GM12892 (cell line): ENCODE measurements around the gene BABAM2.
"Not testable (repeated sequence)": the region's sequence is repeated elsewhere in the genome, so short reads cannot be mapped to it uniquely, and the experiment has no call there.

Experiments
- DNase-seq: peaks from one replicate; pipeline ENCODE4 v3.0.0; 2011; ENCODE audit not compliant: insufficient read length
- FAIRE-seq: peaks from 2 replicates; lab custom pipeline; 2011; peaks lifted over from hg19 to GRCh38; lab: Jason Lieb, UNC
- POLR2A ChIP-seq: IDR thresholded peaks from 2 replicates; pipeline ENCODE4 v1.6.1; 2011; ENCODE audit warnings: low read depth, low read length, control low read depth
- POLR2AphosphoS5 ChIP-seq: IDR thresholded peaks from 2 replicates; pipeline ENCODE4 v1.6.1; 2011; ENCODE audit warnings: low read depth, low read length, control low read depth
- TAF1 ChIP-seq: IDR thresholded peaks from 2 replicates; pipeline ENCODE4 v1.6.1; 2011; ENCODE audit warnings: low read depth, mild to moderate bottlenecking, control low read depth, low read length, borderline replicate concordance

BABAM2 gene

DNA sequence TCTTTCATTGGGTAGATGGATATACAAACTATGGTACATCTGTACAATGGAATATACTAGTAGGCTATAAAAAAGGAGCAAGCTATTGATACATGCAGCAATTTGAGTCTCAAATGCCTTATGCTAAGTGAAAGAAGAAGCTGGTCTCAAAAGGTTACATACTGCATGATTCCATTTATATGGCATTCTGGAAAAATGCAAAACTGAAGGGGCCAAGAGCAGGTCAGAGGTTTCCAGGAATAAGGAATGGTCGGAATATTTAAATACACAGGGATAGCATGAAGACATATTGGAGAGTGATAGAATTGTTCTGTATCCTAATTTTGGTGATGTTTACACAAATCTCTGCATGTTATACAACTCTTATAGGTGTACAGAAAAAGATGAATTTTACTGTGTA is 85.8 kb downstream of the BABAM2 start:
- FAIRE-seq (no peak), DNase-seq (no peak)
- TF ChIP-seq TAF1 (no peak), POLR2AphosphoS5 (no peak), POLR2A (no peak)

DNA sequence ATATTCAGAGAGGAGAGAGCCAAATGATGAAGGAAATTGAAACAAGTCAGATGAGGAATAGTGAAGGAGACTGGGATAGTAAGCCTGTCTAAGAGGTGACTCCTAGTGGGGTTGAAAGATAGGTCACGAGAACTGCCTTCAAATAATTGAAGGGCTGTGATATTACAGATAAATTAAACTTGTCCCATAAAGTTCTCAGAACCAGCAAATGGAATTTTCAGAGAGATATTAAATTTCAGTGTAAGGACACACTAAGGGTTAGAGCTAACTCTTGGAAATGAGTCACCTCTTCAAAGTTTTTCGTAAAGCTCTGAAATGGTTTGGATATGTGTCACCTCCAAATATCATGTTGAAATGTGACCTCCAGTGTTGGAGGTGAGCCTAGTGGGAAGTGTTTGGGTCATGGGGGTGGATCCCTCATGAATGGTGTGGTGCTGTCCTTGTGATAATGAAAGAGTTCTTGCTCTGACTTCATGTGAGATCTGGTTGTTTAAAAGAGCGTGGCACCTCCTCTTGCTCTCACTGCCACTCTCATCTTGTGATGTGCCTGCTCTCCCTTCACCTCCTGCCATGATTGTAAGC is 87.3 kb downstream of the BABAM2 start:
- no peak for DNase-seq
- no peak for FAIRE-seq
- TF ChIP-seq POLR2A, result no peak
- TF ChIP-seq POLR2AphosphoS5, result no peak
- no peak for TF ChIP-seq TAF1

DNA sequence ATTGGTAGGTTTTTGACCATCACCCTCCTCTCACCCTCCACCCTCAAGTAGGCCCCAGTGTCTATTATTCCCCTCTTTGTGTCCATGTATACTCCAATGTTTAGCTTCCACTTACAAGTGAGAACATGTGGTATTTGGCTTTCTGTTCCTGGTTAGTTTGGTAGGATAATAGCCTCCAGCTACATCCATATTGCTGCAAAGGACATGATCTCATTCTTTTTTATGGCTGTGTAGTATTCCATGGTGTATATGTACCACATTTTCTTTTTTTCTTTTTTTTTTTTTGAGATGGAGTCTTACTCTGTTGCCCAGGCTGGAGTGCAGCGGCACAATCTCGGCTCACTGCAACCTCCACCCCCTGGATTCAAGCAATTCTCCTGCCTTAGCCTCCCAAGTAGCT is 88.2 kb downstream of the BABAM2 start:
- DNase-seq, FAIRE-seq: not testable (repeated sequence)

DNA sequence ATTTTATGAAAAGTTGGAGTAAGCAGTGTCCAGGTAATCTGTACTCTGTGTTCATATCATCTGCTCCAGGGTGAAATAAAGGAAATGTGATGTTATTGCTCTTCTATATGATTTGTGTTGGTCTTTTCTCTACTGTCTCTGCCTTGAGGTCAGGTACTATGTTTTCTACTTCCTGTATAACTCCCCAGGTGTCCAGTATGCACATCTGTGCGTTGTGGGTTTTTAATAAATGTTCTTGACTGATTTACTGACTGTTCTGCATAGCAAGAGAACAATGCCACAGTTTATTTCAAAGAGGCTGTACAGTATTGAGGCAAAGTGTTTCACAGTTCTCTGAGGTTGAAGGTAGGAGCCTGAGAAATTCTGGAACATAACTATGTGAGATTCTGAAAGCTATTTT is 89.7 kb downstream of the BABAM2 start:
- no peak for DNase-seq
- no peak for FAIRE-seq
- TF ChIP-seq POLR2A, result no peak
- no peak for TF ChIP-seq POLR2AphosphoS5
- TF ChIP-seq TAF1, result no peak

DNA sequence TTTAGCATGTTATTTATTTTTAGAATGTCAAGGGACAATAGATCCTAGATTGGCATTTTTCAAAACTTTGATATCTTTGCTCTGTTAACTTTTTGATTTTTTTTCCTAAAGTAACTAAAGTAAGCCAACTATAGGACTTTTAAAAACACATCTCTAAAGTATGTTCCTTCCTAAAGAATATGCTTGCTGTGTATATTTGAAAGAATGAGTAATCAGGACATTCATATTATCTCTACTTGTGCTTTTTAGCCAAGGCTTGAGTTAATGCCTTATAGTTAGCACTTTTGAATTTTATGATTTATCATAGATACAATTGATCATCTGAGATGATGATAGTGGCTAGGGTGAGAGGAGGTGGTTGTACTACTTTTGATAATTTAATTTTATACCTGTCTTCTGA is 93.6 kb downstream of the BABAM2 start:
- TF ChIP-seq TAF1 (no peak), POLR2AphosphoS5 (no peak), POLR2A (no peak)
- FAIRE-seq, result no peak
- no peak for DNase-seq

DNA sequence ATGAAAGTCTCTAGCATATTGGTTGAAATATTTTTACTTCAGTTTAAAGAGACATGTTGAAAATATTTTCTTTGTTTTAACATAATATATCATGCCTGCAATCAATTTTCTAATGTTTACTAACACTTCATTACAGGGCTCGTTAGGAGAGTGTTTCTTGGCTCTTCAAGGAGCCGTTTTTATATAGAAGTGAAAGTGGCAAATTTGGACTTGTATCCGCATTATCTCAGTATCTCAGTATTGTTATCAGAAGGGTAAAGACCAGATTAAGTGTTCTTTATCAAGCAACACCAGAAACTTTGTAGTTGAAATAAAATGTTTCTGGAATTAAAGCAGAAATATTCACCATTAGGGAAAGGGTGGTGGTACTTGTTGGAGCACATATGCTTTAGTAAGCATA is 97.8 kb downstream of the BABAM2 start:
- no peak for TF ChIP-seq TAF1
- FAIRE-seq, result no peak
- DNase-seq, result no peak

DNA sequence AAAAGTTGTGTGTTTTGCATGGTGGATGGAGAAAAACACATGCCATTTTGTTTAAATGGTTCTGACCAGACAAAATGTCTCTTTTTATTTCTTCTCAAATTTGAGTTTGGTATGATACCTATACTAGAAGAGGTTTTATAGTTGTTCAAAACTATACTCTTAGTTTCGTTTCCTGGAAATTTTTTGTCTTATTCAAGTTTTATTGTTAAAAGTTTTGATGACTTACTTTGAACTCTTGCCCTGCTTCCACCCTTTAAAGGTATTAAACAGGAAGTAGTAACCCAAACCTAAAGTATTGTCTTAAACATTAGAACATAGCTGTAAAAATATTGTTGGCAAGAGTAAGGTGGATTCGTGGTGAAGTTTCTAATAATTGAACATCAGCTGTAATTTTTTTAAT is 98.2 kb downstream of the BABAM2 start:
- FAIRE-seq (no peak), DNase-seq (no peak)
- TF ChIP-seq TAF1, result no peak
- TF ChIP-seq POLR2A, result no peak
- no peak for TF ChIP-seq POLR2AphosphoS5

DNA sequence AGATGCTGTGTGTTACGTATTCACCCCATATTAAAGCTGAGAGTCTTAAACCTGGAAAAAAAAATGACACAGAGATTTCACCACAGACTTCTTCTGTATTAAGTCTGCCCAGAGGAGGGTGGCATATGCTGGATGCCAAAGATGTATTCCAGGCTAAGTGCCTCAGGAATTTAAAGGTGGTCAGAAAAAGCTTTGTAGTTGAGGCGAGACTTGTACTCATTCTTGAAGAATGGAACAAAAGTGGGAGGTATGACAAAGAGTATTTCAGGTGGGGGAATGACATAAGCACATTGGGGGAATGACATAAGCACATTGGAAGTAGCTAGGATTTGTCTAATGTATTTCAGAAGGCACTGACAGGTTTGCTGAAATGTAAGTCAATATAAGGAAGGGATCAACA is 98.6 kb downstream of the BABAM2 start:
- FAIRE-seq (no peak), DNase-seq (no peak)
- no peak for TF ChIP-seq POLR2A
- no peak for TF ChIP-seq POLR2AphosphoS5
- no peak for TF ChIP-seq TAF1

DNA sequence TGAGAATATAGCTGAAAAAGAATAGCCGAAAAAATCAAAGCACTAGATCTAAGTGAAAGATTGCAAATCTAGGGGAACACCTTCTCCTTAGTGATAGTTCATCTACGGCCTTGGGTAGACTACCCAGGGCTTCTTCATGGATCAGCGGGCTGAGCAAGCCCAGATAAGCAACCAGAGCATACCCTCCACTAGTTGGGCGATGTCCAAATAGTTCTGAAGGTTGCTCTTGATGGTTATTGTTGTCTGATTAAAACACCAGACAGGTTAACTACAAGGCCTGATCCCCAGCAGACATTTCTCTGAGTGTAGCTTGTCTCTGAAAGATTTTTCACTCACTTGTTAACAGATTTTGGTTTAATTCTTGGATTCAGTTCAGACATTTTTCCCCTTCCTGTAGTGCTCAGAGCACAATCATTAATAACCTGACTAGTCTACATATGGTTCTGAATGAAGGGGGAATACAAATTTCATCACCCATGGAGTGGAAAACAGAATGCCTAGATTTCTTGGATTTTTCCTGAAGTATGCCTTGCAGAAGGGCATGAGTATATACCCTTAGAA is 99.6 kb downstream of the BABAM2 start:
- DNase-seq, result no peak
- no peak for FAIRE-seq
- TF ChIP-seq POLR2AphosphoS5 (no peak), POLR2A (no peak), TAF1 (no peak)

DNA sequence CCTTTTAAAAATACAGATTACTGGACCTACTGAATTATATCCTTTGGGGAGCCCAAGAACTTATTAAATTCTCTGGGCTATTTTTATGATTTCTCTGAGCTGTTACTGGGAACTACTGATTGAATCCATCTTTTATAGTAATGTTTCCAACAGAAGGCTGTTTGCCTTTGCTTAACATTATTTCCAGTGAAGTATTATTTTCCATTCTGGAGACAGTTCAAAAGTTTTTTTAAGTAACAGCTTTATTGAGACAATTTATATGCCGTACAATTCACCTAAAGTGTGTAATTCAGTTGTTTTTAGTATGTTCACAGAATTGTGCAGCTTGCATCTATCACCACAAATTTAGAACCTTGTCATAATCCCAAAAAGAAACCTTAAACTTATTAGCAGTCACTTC is 100.6 kb downstream of the BABAM2 start:
- no peak for FAIRE-seq
- no peak for DNase-seq
- TF ChIP-seq POLR2A (no peak), POLR2AphosphoS5 (no peak), TAF1 (no peak)

DNA sequence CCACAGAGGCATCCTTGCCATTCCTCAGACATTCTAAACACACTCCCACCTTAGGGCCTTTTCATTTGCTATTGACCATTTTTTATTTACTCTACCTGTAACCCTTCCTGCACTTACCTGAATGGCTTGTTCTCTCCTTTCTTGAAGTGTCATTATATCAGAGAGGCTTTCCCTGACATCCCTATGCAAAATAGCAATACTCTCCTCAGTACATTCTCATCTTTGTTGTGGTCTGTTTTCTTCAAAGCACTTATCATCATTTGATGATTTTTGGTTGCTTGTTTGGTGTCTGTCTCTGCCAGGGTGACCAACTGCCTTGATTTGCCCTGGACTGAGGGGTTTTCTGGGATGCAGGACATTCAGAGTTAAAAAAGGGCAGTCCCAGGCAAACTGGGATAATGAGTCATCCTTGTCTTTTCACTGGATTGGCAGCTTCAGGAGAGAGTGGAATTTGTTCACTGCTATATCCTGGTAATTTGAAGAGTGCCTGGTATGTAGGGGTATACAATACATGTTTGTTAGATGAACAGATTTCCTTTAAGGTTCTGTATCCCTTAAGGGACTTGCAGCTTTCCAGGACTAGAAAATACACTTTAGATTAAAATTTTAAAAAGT is 102.4 kb downstream of the BABAM2 start:
- DNase-seq, result no peak
- TF ChIP-seq POLR2A (no peak), POLR2AphosphoS5 (no peak), TAF1 (no peak)
- peak; percentile 14 for FAIRE-seq

DNA sequence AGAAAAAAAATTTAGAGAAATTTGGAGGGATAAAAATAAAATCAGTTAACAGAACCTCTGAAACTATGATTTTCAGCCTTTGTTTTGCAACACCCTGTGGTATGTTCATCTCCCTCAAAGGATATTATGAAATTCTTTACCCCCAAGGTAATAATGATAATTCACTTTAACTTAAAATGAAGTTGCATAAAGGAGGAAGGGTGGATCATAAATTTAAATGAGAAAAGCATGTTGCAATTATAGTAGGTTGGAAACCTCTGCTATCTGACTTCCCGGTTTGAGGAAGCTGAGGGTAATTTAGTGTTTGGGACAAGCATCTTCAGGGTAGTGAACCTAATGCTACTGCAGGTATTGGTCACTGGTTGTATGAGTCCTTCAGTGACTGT is 102.9 kb downstream of the BABAM2 start:
- no peak for DNase-seq
- no peak for FAIRE-seq
- TF ChIP-seq POLR2AphosphoS5, result no peak
- TF ChIP-seq POLR2A, result no peak
- no peak for TF ChIP-seq TAF1

DNA sequence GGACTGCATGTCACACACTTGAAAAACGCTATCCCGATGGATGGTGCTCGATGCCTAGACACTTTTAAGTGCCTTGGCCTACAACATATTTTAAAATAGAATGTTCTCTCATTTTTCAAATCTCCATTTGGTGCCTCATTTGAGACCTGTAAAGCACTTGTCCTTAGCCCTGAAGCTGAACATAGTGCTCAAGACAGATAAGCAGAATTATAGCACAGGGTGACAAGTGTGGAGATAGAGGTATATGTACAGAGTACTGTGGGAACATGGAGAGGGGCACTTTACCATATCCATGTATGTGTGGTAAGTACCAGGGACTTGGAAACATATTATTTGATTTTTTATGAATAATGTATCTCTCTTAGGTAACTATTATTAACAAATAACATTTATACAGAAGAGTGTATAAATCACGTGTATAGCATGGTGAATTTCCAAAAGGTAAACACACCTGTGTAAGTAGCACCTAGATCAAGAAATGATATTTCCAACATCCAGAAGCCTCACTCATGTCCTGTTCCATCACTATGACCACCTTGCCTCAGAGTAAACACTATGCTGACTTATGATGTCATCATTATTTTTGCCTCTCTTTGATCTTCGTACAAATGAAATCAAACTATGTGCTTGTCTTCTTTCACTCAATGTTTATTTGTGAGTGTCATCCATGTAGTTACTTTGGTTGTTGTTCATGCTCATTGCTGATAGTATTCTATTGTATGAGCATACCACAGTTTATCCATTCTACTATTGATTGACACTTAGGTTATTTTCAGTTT is 103.6 kb downstream of the BABAM2 start:
- TF ChIP-seq POLR2A, result no peak
- FAIRE-seq, result no peak

More for the DNA sequence above, 103.6 kb downstream of the BABAM2 start:
- DNase-seq, result no peak
